Measurements from ENCODE around the gene SLC30A4.
"Not testable (repeated sequence)": the region's sequence is repeated elsewhere in the genome, so short reads cannot be mapped to it uniquely, and the experiment has no call there.

Gene SLC30A4

DNA sequence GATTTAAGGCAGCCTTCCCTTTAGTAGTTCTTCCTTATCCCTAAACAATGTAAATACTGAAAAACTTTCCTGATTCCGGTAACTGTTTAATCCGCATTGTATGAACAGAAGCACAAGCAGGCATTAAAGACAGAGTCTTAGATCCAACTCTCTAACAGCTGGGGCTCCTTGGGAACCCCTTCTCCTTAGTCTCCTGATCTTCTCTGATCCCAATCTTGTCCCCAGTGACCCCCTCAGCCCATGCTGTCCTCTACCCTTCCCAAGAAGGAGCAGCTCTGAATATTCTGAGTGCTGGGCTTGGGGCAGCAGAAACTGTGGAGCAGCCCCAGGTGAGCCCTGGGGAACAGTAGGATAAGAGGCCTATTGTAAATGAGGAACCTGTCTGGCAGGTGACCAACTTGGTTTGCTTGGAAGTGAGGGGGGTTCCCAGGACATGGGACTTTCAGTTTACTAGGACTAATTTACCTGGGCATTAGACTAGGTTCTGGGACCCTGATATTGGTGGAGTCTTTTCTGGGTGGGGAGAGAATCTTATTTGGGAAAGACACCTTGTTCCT lies 13.0 kb upstream of the SLC30A4 start:
- TF ChIP-seq, protein P1, sequence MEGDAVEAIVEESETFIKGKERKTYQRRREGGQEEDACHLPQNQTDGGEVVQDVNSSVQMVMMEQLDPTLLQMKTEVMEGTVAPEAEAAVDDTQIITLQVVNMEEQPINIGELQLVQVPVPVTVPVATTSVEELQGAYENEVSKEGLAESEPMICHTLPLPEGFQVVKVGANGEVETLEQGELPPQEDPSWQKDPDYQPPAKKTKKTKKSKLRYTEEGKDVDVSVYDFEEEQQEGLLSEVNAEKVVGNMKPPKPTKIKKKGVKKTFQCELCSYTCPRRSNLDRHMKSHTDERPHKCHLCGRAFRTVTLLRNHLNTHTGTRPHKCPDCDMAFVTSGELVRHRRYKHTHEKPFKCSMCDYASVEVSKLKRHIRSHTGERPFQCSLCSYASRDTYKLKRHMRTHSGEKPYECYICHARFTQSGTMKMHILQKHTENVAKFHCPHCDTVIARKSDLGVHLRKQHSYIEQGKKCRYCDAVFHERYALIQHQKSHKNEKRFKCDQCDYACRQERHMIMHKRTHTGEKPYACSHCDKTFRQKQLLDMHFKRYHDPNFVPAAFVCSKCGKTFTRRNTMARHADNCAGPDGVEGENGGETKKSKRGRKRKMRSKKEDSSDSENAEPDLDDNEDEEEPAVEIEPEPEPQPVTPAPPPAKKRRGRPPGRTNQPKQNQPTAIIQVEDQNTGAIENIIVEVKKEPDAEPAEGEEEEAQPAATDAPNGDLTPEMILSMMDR (IDR thresholded peaks at IDR 0.05; ENCODE audit: borderline replicate concordance, insufficient read depth, low read depth, low read length), result no peak
- H3K4me3 ChIP-seq (ENCODE audit: low read depth, low read length), result no peak overlapping the region

DNA sequence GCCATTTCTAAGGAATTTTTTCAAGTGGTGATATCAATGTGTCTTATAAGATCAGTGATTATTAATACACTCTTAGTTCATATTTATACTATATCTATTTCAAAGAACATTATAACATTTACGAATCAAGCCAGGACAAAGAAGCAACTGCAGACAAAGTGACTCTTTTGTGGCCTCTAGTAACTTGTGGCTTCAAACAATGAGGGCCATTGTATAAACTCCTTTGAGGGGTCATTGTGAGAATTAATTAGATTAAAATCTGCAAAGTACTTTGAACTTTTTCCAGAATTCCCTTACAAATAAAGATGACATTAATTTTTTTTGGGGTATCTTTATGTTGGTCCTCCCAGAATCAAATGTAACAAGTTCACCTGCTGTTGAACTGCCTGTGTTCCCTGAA lies 12.3 kb upstream of the SLC30A4 start:
- H3K4me3 ChIP-seq (ENCODE audit: low read depth, low read length), result no peak overlapping the region
- TF ChIP-seq, protein P1 (IDR thresholded peaks at IDR 0.05; ENCODE audit: borderline replicate concordance, insufficient read depth, low read depth, low read length), result no peak

DNA sequence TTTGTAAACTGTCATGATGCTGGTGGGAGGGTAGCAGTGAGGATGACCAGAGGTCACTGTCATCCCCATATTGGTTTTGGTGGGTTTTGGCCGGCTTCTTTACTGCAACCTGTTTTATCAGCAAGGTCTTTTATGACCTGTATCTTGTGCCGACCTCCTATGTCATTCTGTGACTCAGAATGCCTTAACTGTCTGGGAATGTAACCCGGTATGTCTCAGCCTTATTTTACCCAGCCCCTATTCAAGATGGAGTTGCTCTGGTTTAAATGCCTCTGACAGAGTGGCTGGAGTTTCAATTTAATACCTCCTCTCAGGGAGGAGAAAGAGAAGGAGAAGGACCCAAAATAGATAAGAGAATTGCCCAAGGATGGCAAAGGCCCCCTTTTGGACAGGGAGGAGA lies 10.3 kb upstream of the SLC30A4 start:
- H3K4me3 ChIP-seq (ENCODE audit: low read depth, low read length), result not testable (repeated sequence)

DNA sequence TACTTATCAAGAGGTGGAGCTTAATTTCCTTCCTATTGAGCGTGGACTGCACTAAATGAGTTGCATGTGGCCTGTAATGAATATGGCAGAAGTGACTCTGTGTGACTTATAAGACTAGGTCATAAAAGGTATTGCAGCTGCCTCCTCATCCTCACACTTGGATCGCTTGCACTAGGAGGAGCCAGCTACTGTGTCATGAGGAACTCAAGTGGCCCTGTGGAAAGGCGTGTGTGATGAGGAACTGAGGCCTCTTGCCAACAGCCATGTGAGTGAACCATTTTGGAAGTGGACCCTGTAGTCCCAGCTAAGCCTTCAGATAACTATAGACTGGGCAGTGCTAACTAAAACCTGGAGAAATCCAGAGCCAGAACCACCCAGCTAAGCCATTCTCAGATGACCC lies 7.1 kb upstream of the SLC30A4 start:
- TF ChIP-seq, protein P1 (IDR thresholded peaks at IDR 0.05; ENCODE audit: borderline replicate concordance, insufficient read depth, low read depth, low read length), result no peak
- no peak overlapping the region for H3K4me3 ChIP-seq (ENCODE audit: low read depth, low read length)

DNA sequence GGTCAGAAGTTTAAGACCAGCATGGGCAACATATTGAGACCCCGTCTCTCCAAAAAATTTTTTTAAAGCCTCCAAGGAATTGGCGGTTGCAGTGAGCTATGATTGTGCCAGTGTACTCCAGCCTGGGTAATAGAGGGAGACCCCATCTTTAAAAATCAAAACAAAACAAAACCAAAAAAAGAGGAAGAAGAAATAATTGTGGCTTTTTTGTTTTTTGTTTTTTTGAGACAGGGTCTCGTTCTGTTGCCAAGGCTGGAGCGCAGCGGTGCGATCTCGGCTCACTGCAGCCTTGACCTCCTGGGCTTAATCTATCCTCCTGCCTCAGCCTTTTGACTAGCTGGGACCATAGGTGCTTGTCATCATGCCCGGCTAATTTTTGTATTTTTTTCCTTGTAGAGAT lies 4.5 kb upstream of the SLC30A4 start:
- TF ChIP-seq, protein P1 (IDR thresholded peaks at IDR 0.05; ENCODE audit: borderline replicate concordance, insufficient read depth, low read depth, low read length), result no peak

DNA sequence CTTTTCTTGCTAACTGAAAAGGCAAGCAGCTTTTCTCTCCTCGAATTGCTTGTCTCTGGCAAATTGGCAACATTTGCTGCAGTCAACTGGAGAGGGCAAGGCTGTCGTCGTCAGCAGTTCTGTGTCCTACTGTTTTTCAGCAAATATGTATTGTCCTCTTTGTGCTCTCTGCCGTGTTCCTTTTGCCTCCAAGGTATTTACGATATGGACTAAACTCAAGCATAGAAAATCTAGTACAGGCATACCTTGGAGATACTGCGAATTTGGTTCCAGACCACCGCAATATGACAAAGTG lies 558 bp upstream of the SLC30A4 start:
- peak overlapping the region; percentile 63 for H3K4me3 ChIP-seq (ENCODE audit: low read depth, low read length)
- TF ChIP-seq, protein P1 (IDR thresholded peaks at IDR 0.05; ENCODE audit: borderline replicate concordance, insufficient read depth, low read depth, low read length), result no peak

More for the DNA sequence above, 4.5 kb upstream of the SLC30A4 start:
- no peak overlapping the region for H3K4me3 ChIP-seq (ENCODE audit: low read depth, low read length)

DNA sequence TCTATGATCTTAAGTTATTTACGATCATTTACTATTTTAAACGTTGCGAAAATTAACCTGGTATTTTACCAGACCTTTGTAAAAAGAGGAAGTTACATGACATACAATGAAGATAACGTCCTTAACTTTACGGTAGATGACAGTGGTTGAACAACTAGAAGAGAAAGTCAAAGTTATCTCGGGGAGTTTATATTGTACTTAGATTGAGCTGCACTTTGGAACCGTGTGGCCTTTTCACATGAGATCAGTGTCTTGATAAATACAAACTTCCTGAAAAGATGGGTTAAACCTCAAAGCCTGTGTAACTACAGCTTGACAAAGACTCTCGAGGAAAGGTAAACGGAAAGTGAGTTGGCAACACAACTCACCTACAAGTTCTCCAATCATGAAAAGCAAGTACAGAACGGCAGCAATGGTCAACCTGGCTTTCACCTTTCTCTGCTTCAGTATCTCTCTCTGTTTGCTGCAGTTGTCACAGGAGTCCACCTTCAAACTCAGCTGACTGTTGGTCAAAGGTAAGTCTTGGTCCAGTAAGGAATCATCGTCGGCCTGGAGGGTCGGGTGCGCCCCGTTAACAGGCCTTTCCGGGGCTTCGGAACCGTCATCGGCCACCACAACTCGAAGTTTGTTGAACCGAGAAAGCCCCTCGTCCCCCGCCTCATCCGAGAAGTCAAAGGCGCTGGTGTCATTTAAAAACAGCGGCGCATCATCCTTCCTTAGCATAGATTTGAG lies 793 bp downstream of the SLC30A4 start:
- TF ChIP-seq, protein P1 (IDR thresholded peaks at IDR 0.05; ENCODE audit: borderline replicate concordance, insufficient read depth, low read depth, low read length), result no peak
- H3K4me3 ChIP-seq (ENCODE audit: low read depth, low read length), result peak overlapping the region; percentile 63

Data from GM12875 (cell line).